Hematopoietic multipotent progenitor cell (in vitro differentiated cells): Measurements from ENCODE around the gene CDC23. TPM values are rescaled to one million over a fixed set of nuclear protein-coding genes. Genes with fewer than 3 reads are reported as not detected.
A peak's percentile ranks its signal among the peaks of the same experiment; 100 is the strongest.
"Not testable (repeated sequence)": the region's sequence is repeated elsewhere in the genome, so short reads cannot be mapped to it uniquely, and the experiment has no call there.

Experiments used
- DNase-seq, 3 donors: peaks; one replicate each; pipeline ENCODE4 v3.0.0-alpha.2; 2011 to 2015; ENCODE audit warnings: low read depth in 2 of 3, low spot score in 2 of 3
- total RNA-seq: library from RNA; depleted of rRNA; stranded (reverse); fragments of >200 nt; gene quantifications from one replicate; pipeline ENCODE4 v1.2.3, GENCODE V29; 2012

Gene CDC23, protein sequence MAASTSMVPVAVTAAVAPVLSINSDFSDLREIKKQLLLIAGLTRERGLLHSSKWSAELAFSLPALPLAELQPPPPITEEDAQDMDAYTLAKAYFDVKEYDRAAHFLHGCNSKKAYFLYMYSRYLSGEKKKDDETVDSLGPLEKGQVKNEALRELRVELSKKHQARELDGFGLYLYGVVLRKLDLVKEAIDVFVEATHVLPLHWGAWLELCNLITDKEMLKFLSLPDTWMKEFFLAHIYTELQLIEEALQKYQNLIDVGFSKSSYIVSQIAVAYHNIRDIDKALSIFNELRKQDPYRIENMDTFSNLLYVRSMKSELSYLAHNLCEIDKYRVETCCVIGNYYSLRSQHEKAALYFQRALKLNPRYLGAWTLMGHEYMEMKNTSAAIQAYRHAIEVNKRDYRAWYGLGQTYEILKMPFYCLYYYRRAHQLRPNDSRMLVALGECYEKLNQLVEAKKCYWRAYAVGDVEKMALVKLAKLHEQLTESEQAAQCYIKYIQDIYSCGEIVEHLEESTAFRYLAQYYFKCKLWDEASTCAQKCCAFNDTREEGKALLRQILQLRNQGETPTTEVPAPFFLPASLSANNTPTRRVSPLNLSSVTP
- total RNA-seq: 18.9 TPM

DNA sequence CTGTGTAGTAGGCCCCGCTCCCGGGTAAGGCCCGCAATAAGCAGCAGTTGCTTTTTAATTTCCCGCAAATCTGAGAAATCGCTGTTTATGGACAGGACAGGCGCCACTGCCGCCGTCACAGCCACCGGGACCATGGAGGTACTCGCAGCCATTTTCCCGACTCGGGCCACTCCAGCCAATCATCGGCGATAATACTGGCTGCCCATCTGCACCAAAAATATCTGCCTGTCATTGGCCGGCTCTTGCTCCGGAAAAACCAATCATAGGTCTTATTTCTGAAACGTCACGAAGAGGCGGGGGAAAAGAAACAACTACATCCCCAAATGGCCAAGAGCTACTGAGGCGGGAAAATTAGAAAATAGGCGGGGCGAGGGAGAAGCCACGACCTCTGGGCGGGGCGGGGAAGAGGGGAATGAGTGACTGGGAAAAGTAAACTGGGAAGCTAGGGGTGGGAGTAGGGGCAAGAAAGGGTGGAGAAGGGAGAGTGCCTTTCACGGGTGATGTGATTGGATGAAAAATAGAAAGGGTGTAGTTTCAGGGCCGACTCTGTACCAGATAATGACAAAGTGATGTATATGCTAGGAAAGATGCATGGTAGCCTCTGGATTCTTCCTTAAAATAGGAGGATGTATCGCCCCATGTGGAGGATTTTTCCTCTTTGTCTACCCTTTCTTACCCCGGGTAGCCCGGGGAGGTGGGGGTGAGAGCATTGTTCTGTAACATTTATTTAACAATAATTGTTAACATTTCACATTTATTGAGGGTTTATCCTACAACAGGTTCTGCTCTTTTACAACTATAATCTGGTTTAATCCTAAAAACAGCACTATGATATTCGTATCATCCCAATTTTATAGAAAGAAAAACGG is at the start of gene CDC23:
Gene CDC23 (minus strand): TSS at position 163 of the 869 bp plus-strand sequence. CDS start 11 bp downstream, at position 152.
- peak; percentile 79 to 98 (median 97) for DNase-seq

DNA sequence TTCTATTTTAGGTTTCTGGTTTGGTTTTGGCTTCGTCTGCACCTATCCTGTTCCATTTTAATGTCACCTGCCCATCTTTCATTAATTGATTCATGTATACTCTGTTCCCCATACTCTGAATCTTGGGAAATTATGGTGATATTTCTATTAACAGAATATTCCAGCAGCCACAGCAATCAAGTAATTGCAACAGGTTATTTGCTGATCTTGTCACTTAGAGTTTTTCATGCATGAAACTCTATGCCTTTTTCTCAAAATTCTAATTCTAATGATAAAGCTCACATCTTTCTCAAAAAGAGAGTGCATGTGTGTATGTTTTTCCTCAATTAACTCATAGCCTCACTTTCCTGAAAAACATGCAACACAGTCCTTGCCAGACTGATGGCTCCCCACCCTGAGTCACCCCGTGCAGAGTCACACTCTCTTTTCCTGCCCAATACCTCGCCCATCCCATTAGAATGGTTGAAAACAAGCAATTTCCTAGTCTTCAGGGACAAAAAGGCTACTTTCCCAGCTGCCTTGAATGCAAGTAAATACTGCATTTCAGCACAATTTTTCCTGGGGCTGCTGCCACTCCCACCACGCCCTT is 45.7 kb upstream of the CDC23 start:
- no peak for DNase-seq

DNA sequence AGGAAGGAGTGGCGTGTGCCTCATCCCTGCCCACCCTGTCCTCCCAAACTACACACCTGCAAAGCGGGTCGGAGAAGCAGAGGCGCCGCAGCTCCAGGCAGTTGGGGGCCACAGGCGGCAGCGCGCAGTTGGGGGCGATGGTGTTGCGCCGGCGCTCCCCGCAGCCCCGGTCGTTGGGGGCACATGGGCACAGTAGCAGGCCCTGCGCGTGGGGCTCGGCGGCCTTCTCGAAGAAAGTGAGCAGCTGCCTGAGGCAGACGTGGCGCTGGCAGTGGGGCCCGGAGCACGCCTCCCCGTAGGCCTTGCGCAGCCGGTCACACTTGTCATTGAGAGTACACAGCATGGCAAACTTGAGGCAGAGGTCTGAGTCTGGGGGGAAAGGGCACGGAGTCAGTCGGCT is 44.5 kb upstream of the CDC23 start:
- no peak for DNase-seq

DNA sequence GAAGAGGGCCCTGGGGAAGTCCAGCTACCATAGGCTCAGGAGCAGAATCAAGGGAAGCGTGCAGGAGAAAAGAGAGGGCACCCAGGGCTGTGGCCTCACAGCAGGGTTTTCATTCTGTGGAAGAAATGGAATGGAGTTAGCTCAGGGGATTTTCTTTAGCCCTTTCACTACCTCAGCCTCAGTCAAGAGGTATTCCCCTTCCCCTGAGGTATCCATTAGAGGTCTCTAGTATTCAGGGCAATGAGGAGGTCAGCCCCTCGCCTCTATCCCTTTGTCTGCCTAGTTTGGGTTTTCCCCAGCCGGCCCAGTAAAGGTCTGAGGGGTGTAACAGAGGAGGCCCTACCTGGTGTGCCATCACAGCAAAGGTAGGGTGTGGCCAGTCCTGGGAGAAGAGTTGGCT is 39.8 kb upstream of the CDC23 start:
- no peak for DNase-seq

DNA sequence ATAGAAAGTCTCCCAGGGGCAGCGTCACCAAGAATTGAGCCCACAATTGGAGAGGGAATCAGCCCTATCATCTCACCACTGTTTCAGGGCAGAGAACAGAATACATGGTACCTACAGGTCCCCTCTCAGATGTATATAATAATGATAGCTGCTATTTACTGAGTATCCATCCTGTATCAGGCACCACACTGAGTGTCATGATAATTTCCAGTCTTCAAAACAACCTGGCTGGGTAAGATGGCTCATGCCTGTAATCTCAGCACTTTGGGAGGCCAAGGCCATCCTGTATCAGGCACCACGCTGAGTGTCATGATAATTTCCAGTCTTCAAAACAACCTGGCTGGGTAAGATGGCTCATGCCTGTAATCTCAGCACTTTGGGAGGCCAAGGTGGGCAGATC is 34.7 kb upstream of the CDC23 start:
- not testable (repeated sequence) for DNase-seq

DNA sequence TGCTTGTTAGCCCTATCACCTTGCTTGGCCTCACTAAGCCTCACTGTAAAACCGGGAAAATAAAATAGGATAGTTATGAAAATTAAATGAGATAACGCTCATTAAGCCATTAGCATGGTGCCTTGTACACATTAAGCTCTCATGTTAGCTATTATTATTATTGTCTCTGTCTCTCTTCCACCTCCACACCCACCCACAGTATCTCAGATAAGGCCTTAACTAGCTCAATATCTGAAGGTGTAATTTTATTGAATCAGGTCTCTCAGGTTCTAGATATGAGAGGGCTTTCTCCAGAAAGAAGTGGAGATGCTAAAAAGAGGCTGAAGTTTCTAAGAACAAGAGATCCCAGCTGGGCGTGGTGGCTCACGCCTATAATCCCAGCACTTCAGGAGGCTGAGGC is 33.7 kb upstream of the CDC23 start:
- no peak for DNase-seq

DNA sequence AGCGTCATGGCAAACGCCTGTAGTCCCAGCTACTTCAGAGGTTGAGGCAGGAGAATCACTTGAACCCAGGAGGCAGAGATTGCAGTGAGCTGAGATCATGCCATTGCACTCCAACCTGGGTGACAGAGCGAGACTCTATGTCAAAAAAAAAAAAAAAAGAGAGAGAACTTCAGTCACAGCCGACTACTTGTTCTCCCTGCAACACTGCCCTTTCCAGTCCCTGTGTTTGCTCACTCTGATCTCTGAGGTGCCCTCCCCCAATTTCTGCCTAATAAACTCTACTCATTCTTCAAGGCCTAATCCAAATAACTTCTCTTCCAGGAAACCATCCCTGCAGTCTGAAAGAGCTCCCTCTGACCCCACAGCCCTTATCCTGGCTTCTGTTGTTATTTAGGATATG is 33.2 kb upstream of the CDC23 start:
- DNase-seq: no peak

DNA sequence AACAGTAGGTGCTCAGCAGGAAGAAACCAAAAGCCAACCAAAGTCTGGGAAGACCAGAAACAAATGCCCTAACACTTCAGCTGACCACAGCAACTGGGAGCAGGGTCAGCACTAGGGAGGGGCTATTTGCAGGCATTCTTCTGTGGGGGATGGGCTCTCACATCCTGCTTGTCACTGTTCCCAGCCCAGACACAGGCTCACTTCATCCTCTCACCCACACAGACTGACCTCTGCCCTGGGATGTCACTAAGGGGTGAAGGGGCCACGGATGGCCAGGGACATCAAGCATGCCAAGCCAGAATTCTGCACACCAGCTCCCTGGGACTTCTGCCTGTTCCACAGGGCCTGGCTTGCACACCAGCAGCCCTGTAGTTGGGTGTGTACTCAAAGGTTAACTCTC is 32.6 kb upstream of the CDC23 start:
- no peak for DNase-seq

DNA sequence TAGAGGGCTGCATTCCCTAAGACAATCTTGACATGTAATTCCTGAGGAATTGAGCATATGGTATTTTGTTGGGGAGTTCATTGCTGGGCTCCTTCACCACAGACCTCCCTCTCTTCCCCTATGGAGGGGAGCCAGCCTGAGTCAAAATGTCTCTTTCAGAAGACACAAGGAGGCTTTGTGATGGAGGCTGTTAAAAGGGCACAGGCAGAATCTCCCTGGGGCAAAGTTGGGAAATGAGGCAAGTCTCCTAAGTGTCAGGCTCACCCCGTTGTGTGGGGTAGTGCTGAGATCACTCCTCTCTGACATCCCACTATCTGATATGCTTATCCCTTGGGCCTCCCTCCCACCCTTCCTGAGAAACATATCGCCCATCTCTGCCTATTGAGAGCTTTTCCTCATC is 30.7 kb upstream of the CDC23 start:
- no peak for DNase-seq

DNA sequence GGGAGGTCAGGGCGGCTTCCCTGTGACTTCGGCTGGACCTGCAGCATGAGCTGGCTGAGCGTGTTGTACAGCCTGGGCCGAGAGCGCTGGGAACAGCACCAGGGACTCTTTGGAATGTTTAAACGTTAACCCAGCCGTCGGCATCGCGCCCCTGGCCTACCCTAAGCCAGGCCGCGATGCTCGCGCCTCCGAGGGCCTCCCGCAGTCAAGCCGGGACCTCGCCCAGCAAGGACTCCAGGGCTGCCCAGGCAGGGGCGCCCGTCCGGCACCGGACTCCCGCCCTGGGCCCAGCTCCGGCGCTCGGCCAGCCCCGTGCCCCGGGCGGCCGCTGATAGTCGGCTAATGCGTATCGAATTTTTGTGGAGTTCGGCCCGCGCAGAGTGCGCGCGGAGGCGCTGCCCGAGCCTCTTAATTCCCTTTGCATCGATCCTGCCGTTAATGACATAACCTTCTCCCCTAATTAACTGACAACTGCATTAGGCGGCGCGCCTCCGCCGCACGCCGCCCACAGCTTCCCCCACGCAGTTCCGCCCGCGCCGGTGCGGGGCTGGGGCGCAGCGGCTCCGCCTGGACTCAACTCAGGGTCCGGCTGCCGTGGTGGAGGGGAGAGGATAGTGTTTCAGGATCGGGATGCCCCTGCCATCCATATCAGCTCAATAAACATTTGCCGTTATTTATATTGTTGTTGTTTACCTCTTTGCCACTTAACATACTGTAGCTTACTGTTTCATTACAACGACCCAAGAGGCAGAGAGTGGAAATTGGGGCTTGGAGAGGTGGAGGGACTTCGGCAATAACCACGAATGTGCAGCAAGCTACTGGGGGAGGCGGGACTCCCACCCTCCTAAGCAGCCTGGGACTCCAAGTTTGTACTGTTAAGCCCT is 28.8 kb upstream of the CDC23 start:
- DNase-seq: peak in 2 of 3 donors; percentile 55 to 63

DNA sequence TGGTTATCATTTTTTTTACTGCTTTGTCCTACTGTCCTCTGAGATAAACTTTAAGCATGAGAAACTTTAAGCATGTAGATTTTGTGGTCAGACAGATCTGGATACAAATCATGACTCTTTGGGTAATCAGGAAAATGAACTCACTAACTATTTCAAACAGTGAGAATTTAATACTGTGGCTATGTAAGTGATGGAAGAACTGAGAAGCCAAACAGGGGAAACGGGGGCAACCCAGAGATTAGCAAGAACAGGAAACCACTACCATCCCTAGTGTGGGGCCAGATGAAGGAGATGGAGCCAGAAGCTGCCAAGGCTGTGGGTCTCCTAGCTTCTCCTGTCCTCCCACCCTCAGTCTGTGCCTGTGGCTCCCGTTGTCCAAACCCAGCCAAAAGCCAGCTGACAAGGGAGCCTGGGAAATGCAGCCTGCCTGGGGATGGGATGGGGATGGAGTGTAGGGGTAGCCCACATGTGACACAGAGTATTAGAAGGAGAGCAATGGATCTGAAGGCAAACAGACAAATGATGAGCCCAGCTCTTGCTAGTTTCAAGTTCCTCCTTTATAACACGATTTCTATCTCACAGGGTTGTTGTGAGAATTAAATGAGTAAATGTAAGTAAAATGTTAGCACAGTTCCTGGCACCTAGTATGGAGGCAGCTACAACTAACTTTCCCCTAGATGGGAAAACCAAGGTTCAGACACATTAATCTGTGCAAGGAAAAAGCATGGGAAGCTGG is 27.7 kb upstream of the CDC23 start:
- peak in 2 of 3 donors; percentile 59 to 84 for DNase-seq

DNA sequence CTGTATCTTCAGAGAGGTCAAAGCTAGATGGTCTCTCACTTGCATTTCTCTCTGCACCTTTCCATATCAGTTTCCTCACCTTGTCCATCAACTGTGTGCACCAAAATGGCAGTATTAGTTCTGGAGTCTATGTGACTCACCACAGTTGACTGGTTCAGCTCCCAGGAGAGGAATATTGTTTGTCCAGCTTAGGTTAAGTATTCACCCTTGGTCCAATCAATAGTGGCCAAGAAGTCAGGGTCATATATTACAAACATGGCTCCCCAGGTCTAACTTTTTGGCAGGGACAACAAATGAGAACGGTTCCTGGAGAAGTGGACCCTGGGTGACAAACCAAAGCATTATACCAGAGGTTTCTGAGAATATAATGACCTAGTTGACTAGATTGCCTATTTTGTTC is 24.9 kb upstream of the CDC23 start:
- no peak for DNase-seq

DNA sequence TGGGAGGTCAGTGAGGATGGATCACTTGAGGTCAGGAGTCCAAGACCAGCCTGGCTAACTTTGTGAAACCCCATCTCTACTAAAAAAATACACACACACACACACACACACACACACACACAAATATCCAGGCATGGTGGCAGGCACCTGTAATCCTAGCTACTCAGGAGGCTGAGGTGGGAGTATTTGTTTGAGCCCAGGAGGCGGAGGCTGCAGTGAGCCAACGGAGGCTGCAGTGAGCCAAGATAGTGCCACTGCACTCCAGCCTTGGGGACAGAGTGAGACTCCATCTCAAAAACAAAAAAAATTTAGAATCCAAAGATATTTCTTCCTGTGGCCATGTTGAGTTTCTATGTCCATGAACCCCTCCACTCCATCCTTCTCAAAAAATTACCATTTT is 21.5 kb upstream of the CDC23 start:
- DNase-seq: no peak

DNA sequence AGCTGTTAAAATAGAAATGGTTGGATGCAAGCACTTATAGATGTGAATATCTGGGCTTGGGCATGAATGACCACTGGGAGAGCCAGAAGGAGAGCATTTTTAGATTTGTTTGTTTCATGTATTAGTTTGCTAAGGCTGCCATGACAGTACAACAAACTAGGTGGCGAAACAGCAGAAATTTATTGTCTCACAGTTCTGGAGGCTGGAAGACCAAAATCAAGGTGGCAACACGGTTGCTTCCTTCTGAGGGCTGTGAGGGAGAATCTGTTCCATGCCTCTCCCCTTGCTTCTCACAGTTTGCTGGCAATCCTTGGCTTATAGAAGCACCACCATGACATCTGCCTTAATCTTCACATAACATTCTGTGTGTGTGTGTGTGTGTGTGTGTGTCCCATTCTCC is 20.2 kb upstream of the CDC23 start:
- no peak for DNase-seq

DNA sequence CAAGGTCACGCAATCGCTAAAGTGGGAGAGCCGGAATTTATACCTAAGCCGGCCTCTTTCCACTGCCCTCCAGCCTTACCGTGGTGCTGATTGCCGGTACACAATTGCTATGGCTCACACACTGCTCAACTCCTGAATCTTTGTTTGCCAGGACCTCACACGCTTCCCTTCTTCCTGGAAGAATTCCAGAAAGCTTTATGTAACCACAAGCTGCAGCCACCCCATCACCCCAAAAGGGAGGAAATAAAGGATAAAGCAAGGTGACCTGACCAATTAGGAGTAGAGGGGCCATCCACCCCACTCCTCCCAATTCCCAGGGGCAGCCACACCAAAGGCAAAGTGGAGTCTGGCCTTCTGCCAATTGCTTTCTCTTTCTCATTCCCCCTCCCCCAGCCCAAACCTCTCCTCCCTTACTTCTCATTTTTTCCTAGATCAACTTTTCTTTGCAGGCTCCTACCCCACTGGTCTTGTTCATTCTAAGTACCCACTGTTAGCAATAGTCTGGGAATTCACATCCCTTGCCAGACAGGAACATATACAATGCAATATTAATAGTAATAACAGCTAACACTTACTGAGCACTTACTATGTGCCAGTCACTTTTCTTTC is 18.0 kb upstream of the CDC23 start:
- DNase-seq: peak in 1 of 3 donors; percentile 49

DNA sequence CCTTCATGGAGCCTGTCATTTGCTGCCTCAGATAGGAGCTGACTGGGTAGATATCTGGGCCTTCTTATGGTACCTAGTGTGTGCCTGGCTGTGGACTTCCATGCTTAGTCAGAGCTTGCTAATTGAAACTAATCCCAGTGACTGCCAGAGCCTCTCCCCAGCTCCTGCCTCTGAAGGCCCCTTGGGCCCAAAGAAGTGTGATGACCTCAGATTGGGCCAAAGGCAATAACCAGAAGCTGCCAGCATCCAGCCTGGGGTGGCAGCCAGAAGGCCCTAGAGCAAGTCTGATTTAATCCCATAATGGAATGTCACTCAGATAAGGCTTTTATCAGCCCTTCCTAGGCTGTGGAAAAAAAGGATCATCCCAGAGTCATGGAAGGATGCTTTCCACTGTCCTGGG is 17.1 kb upstream of the CDC23 start:
- no peak for DNase-seq

DNA sequence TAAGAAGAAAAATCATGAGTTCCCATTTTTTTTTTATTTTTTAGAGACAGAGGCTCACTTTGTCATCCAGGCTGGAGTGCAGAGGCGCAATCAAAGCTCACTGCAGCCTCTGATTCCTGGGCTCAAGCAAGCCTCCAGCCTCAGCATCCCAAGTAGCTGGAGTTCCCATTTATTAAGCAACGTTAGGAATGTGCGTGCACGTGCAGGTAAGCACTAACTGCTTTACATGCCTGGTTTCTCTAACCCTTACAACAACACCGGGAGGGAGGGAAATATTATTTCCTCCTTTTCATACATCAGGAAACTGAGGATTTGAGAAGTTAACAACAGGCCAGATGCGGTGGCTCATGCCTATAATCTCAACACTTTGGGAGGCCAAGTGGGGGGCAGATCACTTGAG is 16.3 kb upstream of the CDC23 start:
- no peak for DNase-seq

DNA sequence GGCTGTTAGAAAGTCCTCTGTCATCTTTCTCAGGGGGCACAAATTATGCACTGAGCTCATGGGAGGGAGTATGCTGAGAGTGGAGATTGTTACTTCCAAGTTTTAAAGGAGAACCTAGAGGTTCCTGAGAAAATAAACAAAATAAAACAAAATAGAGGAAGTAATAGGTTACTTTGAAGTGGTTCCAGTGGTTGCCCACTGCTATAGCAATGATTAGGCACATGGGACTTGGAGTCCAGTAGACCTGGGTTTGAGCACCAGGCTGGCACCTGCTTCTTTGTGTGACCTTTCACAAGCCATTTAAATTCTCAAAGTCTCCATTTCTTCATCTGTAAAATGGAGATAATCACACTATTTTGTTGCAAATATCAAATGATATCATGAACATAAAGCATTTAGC is 13.8 kb upstream of the CDC23 start:
- DNase-seq: peak in 1 of 3 donors; percentile 32

DNA sequence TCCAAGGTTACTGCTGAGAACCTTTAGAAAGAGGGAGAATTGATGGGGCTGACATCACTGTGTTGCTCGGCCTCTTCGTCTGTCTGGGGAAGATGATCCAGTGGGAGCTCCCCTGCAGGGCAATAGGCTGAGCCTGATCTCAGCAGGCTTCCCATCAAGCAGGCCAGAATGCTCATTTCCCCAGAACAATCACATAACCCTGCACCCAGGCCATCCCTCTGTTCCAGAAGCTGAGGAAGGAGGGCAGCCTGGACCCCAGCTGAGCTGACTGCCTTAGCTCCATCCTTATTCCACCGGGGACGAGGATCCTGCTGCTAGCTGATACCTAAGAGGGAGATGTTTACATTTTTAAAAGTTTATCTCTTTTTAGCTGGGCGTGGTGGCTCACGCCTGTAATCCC is 11.6 kb upstream of the CDC23 start:
- DNase-seq: no peak
